Measurements from ENCODE around the gene PBX3. TPM values are rescaled to one million over a fixed set of nuclear protein-coding genes. Genes with fewer than 3 reads are reported as not detected.

Gene PBX3
- total and polyA plus RNA-seq, 2 of the 13 experiments (the other 11 are each of a cell fraction or from before 2014, with no cell fraction given) = 6.0 to 11.2 TPM

DNA sequence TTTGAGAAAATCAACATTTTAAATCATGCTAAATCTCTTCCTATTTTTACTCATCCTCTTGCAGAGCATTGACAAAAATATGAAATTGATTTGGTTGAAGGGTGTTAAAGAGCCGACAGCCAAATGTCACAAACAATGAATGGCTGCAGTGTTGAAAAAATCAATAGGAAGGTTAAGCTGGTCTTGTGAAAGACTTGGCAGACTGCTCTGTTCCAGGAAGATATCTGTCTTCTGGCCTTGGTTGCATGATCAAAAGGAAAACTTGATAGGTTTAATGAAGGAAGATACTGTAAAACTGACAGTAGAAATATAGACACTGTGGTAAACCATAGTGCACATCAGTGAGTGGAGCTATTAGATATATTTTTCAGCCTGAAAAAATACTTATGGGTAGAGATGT is 103.6 kb downstream of the PBX3 start (continued):
- peak; percentile 78 for TF ChIP-seq SOX5 (CRISPR knock-in tag; IDR thresholded peaks at IDR 0.05; ENCODE audit: borderline replicate concordance)
- 0 out of 2 replicates have a peak, but pooled peaks have one; percentile 31 for TF ChIP-seq PPARG (CRISPR knock-in tag; conservative IDR thresholded peaks at IDR 0.05)
- no peak for TF ChIP-seq ZNF234 (CRISPR knock-in tag; conservative IDR thresholded peaks at IDR 0.05)
- no peak for TF ChIP-seq ZNF329 (CRISPR knock-in tag; IDR thresholded peaks at IDR 0.05; ENCODE audit: low read depth)
- TF ChIP-seq, protein P1, sequence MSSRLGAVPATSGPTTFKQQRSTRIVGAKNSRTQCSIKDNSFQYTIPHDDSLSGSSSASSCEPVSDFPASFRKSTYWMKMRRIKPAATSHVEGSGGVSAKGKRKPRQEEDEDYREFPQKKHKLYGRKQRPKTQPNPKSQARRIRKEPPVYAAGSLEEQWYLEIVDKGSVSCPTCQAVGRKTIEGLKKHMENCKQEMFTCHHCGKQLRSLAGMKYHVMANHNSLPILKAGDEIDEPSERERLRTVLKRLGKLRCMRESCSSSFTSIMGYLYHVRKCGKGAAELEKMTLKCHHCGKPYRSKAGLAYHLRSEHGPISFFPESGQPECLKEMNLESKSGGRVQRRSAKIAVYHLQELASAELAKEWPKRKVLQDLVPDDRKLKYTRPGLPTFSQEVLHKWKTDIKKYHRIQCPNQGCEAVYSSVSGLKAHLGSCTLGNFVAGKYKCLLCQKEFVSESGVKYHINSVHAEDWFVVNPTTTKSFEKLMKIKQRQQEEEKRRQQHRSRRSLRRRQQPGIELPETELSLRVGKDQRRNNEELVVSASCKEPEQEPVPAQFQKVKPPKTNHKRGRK (CRISPR knock-in tag; IDR thresholded peaks at IDR 0.05) = no peak
- TF ChIP-seq ZNF605 (CRISPR knock-in tag; IDR thresholded peaks at IDR 0.05) = no peak
- TF ChIP-seq TBX3 (IDR thresholded peaks at IDR 0.05; ENCODE audit: borderline replicate concordance) = no peak
- no peak for TF ChIP-seq FOXP1 (IDR thresholded peaks at IDR 0.05)
- peak; percentile 38; the same call in 1 of the 2 replicates for TF ChIP-seq FOXP1 (CRISPR knock-in tag; IDR thresholded peaks at IDR 0.05)
- TF ChIP-seq, protein P2, sequence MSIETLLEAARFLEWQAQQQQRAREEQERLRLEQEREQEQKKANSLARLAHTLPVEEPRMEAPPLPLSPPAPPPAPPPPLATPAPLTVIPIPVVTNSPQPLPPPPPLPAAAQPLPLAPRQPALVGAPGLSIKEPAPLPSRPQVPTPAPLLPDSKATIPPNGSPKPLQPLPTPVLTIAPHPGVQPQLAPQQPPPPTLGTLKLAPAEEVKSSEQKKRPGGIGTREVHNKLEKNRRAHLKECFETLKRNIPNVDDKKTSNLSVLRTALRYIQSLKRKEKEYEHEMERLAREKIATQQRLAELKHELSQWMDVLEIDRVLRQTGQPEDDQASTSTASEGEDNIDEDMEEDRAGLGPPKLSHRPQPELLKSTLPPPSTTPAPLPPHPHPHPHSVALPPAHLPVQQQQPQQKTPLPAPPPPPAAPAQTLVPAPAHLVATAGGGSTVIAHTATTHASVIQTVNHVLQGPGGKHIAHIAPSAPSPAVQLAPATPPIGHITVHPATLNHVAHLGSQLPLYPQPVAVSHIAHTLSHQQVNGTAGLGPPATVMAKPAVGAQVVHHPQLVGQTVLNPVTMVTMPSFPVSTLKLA (IDR thresholded peaks at IDR 0.05) = no peak
- no peak for TF ChIP-seq ZNF550 (CRISPR knock-in tag; IDR thresholded peaks at IDR 0.05; ENCODE audit: borderline replicate concordance)
- TF ChIP-seq XRCC5 (optimal IDR thresholded peaks at IDR 0.05; ENCODE audit: low read length) = no peak
- no peak for TF ChIP-seq ZNF180 (CRISPR knock-in tag; IDR thresholded peaks at IDR 0.05; ENCODE audit: borderline replicate concordance, low read depth)
- TF ChIP-seq, protein P3, sequence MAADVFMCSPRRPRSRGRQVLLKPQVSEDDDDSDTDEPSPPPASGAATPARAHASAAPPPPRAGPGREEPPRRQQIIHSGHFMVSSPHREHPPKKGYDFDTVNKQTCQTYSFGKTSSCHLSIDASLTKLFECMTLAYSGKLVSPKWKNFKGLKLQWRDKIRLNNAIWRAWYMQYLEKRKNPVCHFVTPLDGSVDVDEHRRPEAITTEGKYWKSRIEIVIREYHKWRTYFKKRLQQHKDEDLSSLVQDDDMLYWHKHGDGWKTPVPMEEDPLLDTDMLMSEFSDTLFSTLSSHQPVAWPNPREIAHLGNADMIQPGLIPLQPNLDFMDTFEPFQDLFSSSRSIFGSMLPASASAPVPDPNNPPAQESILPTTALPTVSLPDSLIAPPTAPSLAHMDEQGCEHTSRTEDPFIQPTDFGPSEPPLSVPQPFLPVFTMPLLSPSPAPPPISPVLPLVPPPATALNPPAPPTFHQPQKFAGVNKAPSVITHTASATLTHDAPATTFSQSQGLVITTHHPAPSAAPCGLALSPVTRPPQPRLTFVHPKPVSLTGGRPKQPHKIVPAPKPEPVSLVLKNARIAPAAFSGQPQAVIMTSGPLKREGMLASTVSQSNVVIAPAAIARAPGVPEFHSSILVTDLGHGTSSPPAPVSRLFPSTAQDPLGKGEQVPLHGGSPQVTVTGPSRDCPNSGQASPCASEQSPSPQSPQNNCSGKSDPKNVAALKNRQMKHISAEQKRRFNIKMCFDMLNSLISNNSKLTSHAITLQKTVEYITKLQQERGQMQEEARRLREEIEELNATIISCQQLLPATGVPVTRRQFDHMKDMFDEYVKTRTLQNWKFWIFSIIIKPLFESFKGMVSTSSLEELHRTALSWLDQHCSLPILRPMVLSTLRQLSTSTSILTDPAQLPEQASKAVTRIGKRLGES (CRISPR knock-in tag; IDR thresholded peaks at IDR 0.05; ENCODE audit: borderline replicate concordance) = no peak
- TF ChIP-seq TRIM24 (CRISPR knock-in tag; IDR thresholded peaks at IDR 0.05) = no peak
- peak; percentile 67; the same call in 1 of the 2 replicates for TF ChIP-seq ZNF292 (CRISPR knock-in tag; IDR thresholded peaks at IDR 0.05; ENCODE audit: borderline replicate concordance, low read depth)
- TF ChIP-seq PCBP1 (IDR thresholded peaks at IDR 0.05; ENCODE audit: borderline replicate concordance, low read depth, low read length) = no peak
- no peak for TF ChIP-seq GTF2F1 (IDR thresholded peaks at IDR 0.05; ENCODE audit: low read length)
- no peak for TF ChIP-seq ZC3H13 (CRISPR knock-in tag; IDR thresholded peaks at IDR 0.05)
- TF ChIP-seq SYNCRIP (IDR thresholded peaks at IDR 0.05; ENCODE audit: insufficient read depth, low read depth, low read length) = no peak
- no peak for TF ChIP-seq ZSCAN12 (CRISPR knock-in tag; IDR thresholded peaks at IDR 0.05)
- no peak for TF ChIP-seq ZNF891 (CRISPR knock-in tag; IDR thresholded peaks at IDR 0.05)
- no peak for TF ChIP-seq JUNB (CRISPR knock-in tag; IDR thresholded peaks at IDR 0.05; ENCODE audit: borderline replicate concordance)
- no peak for TF ChIP-seq ZNF138 (CRISPR knock-in tag; IDR thresholded peaks at IDR 0.05; ENCODE audit: low read depth)
- no peak for TF ChIP-seq SOX6 (IDR thresholded peaks at IDR 0.05)
- peak; percentile 85 for TF ChIP-seq SOX6 (CRISPR knock-in tag; IDR thresholded peaks at IDR 0.05)
- TF ChIP-seq, protein P4, sequence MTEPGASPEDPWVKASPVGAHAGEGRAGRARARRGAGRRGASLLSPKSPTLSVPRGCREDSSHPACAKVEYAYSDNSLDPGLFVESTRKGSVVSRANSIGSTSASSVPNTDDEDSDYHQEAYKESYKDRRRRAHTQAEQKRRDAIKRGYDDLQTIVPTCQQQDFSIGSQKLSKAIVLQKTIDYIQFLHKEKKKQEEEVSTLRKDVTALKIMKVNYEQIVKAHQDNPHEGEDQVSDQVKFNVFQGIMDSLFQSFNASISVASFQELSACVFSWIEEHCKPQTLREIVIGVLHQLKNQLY (CRISPR knock-in tag; IDR thresholded peaks at IDR 0.05) = no peak
- no peak for TF ChIP-seq BRD4 (CRISPR knock-in tag; IDR thresholded peaks at IDR 0.05)

Data from HepG2 (cell line).